PC-9 (cell line): ENCODE results near the gene CNN2. TPM values are rescaled to one million over a fixed set of nuclear protein-coding genes. Genes with fewer than 3 reads are reported as not detected.
A peak's percentile ranks its signal among the peaks of the same experiment; 100 is the strongest.

Experiments used
- BruUV-seq: library from RNA; stranded (reverse); fragments of 400-500 nt; replicated peaks from 2 replicates; lab custom pipeline; 2021; lab: Mats Ljungman, UMichigan
- CTCF ChIA-PET: fragments of 300-600 bp; sonication (Branson Sonifier 250); formaldehyde crosslinking; loops from one replicate; lab custom pipeline; 2022; ENCODE audit warnings: antibody characterized with exemption; lab: Charles Lee
- POLR2A ChIA-PET: fragments of 300-600 bp; sonication (Branson Sonifier 250); formaldehyde crosslinking; loops from one replicate; lab custom pipeline; 2022; ENCODE audit warnings: antibody characterized with exemption; ENCODE audit not compliant: unreplicated experiment; lab: Charles Lee
- DNase-seq, 2 experiments: peaks; one replicate each; pipeline versions ENCODE4 v3.0.0 to v3.0.0-alpha.2; 2015 to 2022; ENCODE audit warnings: mixed read lengths in 1 of 2
- H2AFZ ChIP-seq: fragments of 200-600 bp; sonication (generic); 2 replicates; pipeline ENCODE4 v1.8.1; 2017; ENCODE audit warnings: antibody characterized with exemption
- H3F3A ChIP-seq: fragments of 200-600 bp; sonication (generic); 2 replicates; pipeline ENCODE4 v1.8.1; 2017; ENCODE audit warnings: antibody characterized with exemption, mild to moderate bottlenecking, low read depth; ENCODE audit not compliant: insufficient read depth
- H3K27ac ChIP-seq: fragments of 200-600 bp; sonication (generic); 2 replicates; pipeline ENCODE4 v1.6.1; 2016; ENCODE audit warnings: mixed run types
- H3K27me3 ChIP-seq: fragments of 200-600 bp; sonication (generic); 2 replicates; pipeline ENCODE4 v1.6.1; 2016; ENCODE audit warnings: low read depth, mixed run types; ENCODE audit not compliant: insufficient read depth
- H3K36me3 ChIP-seq: fragments of 200-600 bp; sonication (generic); 2 replicates; pipeline ENCODE4 v1.6.1; 2016; ENCODE audit warnings: low read depth, mixed run types
- H3K4me1 ChIP-seq: fragments of 200-600 bp; sonication (generic); replicated peaks from 2 replicates; pipeline ENCODE4 v1.6.1; 2016; ENCODE audit warnings: mixed run types; ENCODE audit not compliant: insufficient read depth
- H3K4me2 ChIP-seq: fragments of 200-600 bp; sonication (generic); 2 replicates; pipeline ENCODE4 v1.6.1; 2017; ENCODE audit warnings: mixed run types
- H3K4me3 ChIP-seq: fragments of 200-600 bp; sonication (generic); 2 replicates; pipeline ENCODE4 v1.6.1; 2016; ENCODE audit warnings: mixed run types
- H3K79me2 ChIP-seq: fragments of 200-600 bp; sonication (generic); 2 replicates; pipeline ENCODE4 v1.6.1; 2017; ENCODE audit warnings: low read depth, mixed run types
- H3K9me2 ChIP-seq: fragments of 200-600 bp; sonication (generic); 2 replicates; pipeline ENCODE4 v1.8.1; 2017; ENCODE audit warnings: mild to moderate bottlenecking; ENCODE audit not compliant: insufficient read depth
- H3K9me3 ChIP-seq: fragments of 200-600 bp; sonication (generic); 2 replicates; pipeline ENCODE4 v1.8.1; 2016; ENCODE audit warnings: low read depth; ENCODE audit not compliant: insufficient read depth
- H4K20me1 ChIP-seq: fragments of 200-600 bp; sonication (generic); 2 replicates; pipeline ENCODE4 v1.8.1; 2017; ENCODE audit not compliant: insufficient read depth
- EZH2 ChIP-seq: fragments of 200-600 bp; sonication (generic); IDR thresholded peaks from 2 replicates; pipeline ENCODE4 v1.8.0; 2017; ENCODE audit warnings: antibody characterized with exemption, low read depth
- intact Hi-C: fragments of 100-400 bp; cut with micrococcal nuclease; formaldehyde crosslinking; loops from one replicate; pipeline ENCODE4 v1.10.0; 2022; ENCODE audit not compliant: unreplicated experiment
- total RNA-seq: library from RNA; stranded (reverse); gene quantifications from 2 replicates; pipeline ENCODE4 v1.2.3, GENCODE V29; 2021
- TF ChIP-seq, protein P1 (sequence below): fragments of 200-600 bp; sonication (generic); conservative IDR thresholded peaks from 2 replicates; pipeline ENCODE4 v1.6.1; 2017; ENCODE audit warnings: mixed run types, antibody characterized with exemption, mild to moderate bottlenecking, moderate library complexity

CNN2 gene
- total RNA-seq, 1 experiment from 2014 or later: 206 TPM

DNA sequence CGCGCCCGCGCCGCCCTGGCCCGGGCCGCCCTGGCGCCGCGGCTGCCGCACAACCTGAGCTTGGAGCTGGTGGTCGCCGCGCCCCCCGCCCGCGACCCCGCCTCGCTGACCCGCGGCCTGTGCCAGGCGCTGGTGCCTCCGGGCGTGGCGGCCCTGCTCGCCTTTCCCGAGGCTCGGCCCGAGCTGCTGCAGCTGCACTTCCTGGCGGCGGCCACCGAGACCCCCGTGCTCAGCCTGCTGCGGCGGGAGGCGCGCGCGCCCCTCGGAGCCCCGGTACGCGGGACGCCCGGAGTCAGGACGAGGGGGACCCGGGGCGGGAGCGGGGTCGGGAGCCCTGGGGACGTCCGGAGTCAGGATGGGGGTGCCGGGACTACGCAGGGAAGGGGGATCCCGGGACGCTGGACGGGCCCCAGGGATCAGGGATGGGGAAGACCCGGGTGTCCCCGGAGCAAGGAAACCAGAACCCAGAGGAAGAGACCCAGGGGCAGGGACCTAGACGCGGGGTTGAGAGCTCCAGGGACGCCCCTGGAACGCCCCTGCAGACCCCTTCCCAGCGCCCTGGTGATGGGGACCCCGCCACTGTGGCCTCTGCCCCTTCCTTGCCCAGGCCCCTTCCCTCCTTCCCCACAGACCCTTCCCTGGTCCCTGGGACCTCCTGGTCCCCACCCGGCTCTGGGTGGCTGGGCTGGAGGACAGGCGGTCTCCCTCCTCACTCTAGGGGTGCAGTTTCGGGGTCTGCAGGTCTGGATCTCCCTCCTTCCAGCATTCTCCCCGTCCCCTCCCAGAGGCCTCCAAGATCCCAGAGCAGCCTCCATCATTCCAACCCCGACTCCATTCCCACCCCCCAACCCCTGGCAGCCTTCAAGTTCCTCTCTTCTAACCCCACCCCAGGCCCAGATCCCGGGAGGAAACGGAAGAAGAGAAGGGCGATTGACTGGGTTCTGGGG is 25.5 kb upstream of the CNN2 start:
- Histone ChIP-seq H3K79me2 (no peaks in the 10 kb centered on the region), H3K27me3 (peaks cover 34% of the 10 kb centered on the region), H3K4me2 (peak overlapping the region; percentile 47; the same call in 1 of the 2 replicates), H4K20me1 (peaks cover 1% of the 10 kb centered on the region; the same call in 1 of the 2 replicates), H2AFZ (no peak overlapping the region), H3K27ac (no peak overlapping the region), H3K4me3 (no peak overlapping the region), H3K36me3 (no peaks in the 10 kb centered on the region), H3F3A (peaks cover 22% of the 10 kb centered on the region; the same call in 1 of the 2 replicates), H3K4me1 (peaks cover 10% of the 10 kb centered on the region), H3K9me2 (no peaks in the 10 kb centered on the region), H3K9me3 (no peaks in the 10 kb centered on the region)
- POLR2A ChIA-PET: no interaction called here
- no peak for DNase-seq
- TF ChIP-seq, protein P1, sequence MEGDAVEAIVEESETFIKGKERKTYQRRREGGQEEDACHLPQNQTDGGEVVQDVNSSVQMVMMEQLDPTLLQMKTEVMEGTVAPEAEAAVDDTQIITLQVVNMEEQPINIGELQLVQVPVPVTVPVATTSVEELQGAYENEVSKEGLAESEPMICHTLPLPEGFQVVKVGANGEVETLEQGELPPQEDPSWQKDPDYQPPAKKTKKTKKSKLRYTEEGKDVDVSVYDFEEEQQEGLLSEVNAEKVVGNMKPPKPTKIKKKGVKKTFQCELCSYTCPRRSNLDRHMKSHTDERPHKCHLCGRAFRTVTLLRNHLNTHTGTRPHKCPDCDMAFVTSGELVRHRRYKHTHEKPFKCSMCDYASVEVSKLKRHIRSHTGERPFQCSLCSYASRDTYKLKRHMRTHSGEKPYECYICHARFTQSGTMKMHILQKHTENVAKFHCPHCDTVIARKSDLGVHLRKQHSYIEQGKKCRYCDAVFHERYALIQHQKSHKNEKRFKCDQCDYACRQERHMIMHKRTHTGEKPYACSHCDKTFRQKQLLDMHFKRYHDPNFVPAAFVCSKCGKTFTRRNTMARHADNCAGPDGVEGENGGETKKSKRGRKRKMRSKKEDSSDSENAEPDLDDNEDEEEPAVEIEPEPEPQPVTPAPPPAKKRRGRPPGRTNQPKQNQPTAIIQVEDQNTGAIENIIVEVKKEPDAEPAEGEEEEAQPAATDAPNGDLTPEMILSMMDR: no peak
- no peak for TF ChIP-seq EZH2
- BruUV-seq: no TSS peak
- CTCF ChIA-PET: interaction anchor here (0.5 to 1.0 kb wide), 2 partner anchors 16 to 117 kb away, joined by 4 to 5 read pairs; no protein-coding TSS in a partner anchor
- intact Hi-C loops: loop anchor here (1.0 kb wide), 1 partner anchor 80 kb away; no protein-coding TSS in a partner anchor

DNA sequence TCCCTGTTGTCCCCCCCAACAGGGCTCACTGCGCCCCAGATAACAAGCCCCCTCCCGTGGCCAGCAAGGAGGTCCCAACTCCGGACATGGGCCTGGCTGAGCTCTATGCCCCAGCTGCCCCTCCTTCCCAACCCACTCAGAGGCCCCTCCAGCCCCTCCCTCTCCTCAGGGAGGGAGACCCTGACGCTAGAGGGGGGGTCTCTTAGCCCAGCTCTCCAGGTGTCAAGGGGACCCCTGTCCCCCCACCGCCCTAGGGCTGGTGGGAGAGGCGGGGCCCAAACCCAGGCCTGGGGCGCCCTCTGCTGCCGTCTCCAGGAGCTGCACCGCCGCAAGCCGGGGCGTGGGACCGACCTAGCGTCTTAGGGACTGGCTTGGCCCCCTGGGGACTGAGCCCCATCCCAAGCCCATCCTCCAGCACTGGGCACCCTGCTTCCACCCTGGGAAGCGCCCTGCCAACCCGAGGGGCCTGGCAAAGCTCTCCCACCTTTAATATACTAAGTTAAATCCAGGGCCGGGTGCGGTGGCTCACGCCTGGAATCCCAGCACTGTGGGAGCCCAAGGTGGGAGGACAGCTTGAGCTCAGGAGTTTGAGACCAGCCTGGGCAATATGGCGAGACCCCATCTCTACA is 24.8 kb upstream of the CNN2 start:
- ChIA-PET CTCF (interaction anchor here (0.5 to 1.0 kb wide), 3 partner anchors 15 to 202 kb away, joined by 4 to 6 read pairs (median 5); no protein-coding TSS in a partner anchor), POLR2A (no interaction called here)
- Histone ChIP-seq H3K9me3 (no peaks in the 10 kb centered on the region), H4K20me1 (no peaks in the 10 kb centered on the region; the same call in 1 of the 2 replicates), H3K4me3 (no peak overlapping the region), H3K4me2 (0 out of 2 replicates have a peak overlapping the region, but pooled peaks have one; percentile 13), H3F3A (peaks cover 23% of the 10 kb centered on the region; the same call in 1 of the 2 replicates), H3K4me1 (peaks cover 2% of the 10 kb centered on the region), H3K27ac (no peak overlapping the region), H3K36me3 (no peaks in the 10 kb centered on the region), H3K27me3 (peaks cover 34% of the 10 kb centered on the region), H3K79me2 (no peaks in the 10 kb centered on the region), H3K9me2 (no peaks in the 10 kb centered on the region), H2AFZ (no peak overlapping the region)
- BruUV-seq: no TSS peak
- peak in 1 of 2 experiments; percentile 59 for DNase-seq
- intact Hi-C loops: loop anchor here (1.0 kb wide), 1 partner anchor 80 kb away; no protein-coding TSS in a partner anchor
- TF ChIP-seq, protein P1: peak; percentile 94
- no peak for TF ChIP-seq EZH2

DNA sequence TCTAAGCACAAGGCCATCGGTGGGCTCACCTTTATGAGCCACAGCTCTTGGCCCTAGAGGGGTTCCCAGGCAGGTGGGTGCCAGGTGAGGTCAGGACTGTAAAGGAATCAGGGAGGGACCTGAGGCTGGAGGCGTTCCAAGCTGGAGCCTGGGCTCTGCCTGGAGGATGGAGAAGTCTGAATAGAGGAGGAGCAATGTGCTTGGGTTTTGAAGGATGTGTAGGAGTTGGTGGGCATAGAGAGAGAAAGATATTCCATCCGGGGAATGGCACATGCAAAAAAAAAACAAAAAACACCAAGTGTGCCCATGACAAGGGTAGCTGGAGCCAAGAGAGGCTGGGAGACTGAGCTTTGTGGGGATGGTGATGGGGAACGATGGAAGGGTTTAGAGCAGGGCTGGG is 23.8 kb upstream of the CNN2 start:
- DNase-seq: no peak
- Histone ChIP-seq H2AFZ (no peak overlapping the region), H4K20me1 (no peaks in the 10 kb centered on the region; the same call in 1 of the 2 replicates), H3K4me3 (no peak overlapping the region), H3K79me2 (no peaks in the 10 kb centered on the region), H3K9me3 (no peaks in the 10 kb centered on the region), H3K9me2 (no peaks in the 10 kb centered on the region), H3K4me1 (no peaks in the 10 kb centered on the region), H3K27ac (no peak overlapping the region), H3K4me2 (no peak overlapping the region), H3K27me3 (peaks cover 28% of the 10 kb centered on the region), H3F3A (peaks cover 21% of the 10 kb centered on the region; the same call in 1 of the 2 replicates), H3K36me3 (no peaks in the 10 kb centered on the region)
- intact Hi-C loops: no loop called here
- BruUV-seq: no TSS peak
- CTCF ChIA-PET: interaction anchor here (0.7 kb wide), 1 partner anchor 10 kb away, joined by 11 read pairs; no protein-coding TSS in a partner anchor
- TF ChIP-seq, protein P1: no peak
- TF ChIP-seq EZH2: no peak
- POLR2A ChIA-PET: interaction anchor here (0.5 kb wide), 1 partner anchor 26 kb away, joined by 3 read pairs; no protein-coding TSS in a partner anchor
